Measurements from ENCODE around the gene DLGAP4. TPM values are rescaled to one million over a fixed set of nuclear protein-coding genes. Genes with fewer than 3 reads are reported as not detected.
A peak's percentile ranks its signal among the peaks of the same experiment; 100 is the strongest.

The DLGAP4 gene
- total RNA-seq, 1 donor from 2014 or later, result 172 TPM

DNA sequence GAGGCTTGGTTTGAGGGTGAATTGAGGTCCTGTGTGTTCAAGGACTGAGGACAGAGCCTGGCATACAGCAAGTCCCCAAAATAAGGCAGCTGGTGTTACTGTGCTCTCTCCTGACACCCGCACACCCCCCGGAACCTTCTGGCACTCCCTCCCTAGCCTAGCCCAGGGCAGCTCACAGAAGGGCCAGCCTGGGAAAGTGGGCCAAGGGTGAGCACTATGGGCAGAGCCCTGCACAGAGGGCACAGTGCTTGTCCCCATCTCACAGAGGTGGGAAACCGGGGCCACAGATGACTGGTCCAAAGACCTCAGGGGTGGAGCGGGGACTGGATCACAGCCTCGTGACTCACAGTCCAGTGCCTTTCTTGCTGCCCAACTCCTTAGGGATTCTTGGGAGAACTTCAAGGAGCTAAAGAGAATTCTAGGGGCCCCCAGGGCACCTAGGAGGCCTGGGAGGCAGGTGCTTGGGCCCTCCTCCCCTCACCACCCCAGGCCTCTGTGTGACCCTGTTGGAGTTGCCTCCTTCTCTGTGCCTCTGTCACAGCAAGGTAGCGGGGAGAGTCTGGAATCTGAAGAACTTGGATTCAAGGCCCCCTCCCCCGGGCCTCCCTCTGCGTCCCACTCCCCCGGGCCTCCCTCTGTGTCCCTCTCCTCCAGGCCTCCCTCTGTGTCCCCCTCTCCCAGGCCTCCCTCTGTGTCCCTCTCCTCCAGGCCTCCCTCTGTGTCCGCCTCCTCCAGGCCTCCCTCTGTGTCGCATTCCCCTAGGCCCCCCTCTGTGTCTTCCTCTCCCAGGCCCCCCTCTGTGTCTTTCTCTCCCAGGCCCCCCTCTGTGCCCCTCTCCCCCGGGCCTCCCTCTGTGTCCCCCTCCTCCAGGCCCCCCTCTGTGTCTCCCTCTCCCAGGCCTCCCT, 13.5 kb downstream of the DLGAP4 start:
- Mint-ChIP-seq H3K27ac (ENCODE audit: unreplicated experiment) (no peak overlapping the region), H3K27me3 (ENCODE audit: unreplicated experiment) (peaks cover 11% of the 10 kb centered on the region), H3K4me1 (ENCODE audit: unreplicated experiment) (peaks cover 4% of the 10 kb centered on the region), H3K9me3 (ENCODE audit: unreplicated experiment) (no peaks in the 10 kb centered on the region), H3K36me3 (ENCODE audit: low read depth, unreplicated experiment) (peaks cover 8% of the 10 kb centered on the region), H3K4me3 (ENCODE audit: unreplicated experiment) (no peak overlapping the region)
- TF ChIP-seq, protein P1, sequence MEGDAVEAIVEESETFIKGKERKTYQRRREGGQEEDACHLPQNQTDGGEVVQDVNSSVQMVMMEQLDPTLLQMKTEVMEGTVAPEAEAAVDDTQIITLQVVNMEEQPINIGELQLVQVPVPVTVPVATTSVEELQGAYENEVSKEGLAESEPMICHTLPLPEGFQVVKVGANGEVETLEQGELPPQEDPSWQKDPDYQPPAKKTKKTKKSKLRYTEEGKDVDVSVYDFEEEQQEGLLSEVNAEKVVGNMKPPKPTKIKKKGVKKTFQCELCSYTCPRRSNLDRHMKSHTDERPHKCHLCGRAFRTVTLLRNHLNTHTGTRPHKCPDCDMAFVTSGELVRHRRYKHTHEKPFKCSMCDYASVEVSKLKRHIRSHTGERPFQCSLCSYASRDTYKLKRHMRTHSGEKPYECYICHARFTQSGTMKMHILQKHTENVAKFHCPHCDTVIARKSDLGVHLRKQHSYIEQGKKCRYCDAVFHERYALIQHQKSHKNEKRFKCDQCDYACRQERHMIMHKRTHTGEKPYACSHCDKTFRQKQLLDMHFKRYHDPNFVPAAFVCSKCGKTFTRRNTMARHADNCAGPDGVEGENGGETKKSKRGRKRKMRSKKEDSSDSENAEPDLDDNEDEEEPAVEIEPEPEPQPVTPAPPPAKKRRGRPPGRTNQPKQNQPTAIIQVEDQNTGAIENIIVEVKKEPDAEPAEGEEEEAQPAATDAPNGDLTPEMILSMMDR (IDR thresholded peaks at IDR 0.05; ENCODE audit: unreplicated experiment), result no peak
- DNase-seq (ENCODE audit: low spot score), result no peak

DNA sequence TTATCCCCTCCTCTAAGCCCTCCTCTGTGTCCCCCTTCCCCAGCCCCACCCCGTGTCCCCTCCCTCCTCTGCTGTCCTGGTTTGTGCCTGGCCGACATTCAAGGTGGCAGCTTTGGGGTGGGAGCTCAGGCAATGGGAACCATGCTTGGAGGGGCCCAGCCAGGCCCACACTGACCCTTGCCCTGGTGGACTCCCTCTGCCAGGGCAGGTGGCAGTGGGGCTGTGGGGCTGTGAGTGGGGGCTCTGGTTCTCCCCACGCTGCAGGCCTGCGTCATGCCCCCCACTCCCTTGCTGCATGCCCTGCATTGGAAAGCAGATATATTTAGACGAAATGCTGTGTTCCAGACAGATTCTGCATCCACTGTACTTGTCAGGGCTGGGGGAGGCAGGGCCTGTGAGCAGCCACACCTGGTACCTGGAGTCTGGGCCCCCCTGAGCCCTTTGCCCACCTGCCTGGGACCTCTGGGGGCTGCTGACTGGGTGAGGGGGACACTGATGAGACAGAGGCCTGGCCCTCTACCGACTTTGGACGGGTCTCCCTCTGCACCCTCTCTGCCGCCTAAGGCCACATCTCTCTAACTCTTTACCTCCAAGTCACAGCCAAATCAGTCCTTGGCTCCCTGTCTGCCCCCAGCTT, 14.2 kb downstream of the DLGAP4 start:
- Mint-ChIP-seq H3K4me1 (ENCODE audit: unreplicated experiment) (no peaks in the 10 kb centered on the region), H3K27ac (ENCODE audit: unreplicated experiment) (no peak overlapping the region), H3K27me3 (ENCODE audit: unreplicated experiment) (peaks cover 11% of the 10 kb centered on the region), H3K36me3 (ENCODE audit: low read depth, unreplicated experiment) (peaks cover 3% of the 10 kb centered on the region), H3K9me3 (ENCODE audit: unreplicated experiment) (no peaks in the 10 kb centered on the region), H3K4me3 (ENCODE audit: unreplicated experiment) (no peak overlapping the region)
- DNase-seq (ENCODE audit: low spot score), result no peak
- TF ChIP-seq, protein P1 (IDR thresholded peaks at IDR 0.05; ENCODE audit: unreplicated experiment), result no peak

DNA sequence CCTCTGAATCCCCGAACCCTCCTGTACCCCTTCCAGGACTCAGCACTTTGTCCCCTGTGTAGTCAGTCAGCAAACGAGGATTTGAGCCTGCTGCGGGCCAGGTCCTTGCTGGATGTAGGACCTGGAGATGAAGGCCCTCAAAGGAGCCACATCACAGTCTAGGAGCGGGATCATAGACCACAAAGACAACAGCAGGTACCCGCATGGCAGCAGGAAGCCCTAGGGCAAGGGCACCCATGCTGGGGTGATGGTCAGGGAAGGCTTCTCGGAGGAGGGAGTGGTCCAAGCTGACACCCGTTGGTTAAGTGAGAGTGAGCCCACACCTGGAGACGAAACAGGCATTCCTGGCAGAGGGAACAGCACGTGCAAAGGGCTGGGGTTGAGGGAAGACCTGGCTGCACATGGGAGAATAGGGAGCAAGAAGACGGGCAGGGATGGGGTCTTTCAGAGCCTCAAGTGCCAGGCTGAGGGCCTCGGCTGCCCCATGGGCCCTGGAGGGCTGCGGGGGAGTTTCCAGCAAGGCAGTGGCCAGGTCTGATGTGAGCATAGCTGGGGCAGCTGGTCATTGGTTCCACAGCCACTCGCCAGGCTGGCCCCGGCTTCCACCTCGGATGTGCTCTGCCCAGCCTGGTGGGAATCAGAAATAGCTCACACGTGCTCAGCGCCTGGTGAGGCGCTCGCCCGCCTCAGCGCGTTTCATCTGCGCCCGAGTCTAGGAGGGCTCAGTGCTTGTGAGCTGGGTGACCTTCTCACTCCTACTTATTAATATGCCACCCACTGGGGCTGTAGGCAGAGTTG, 15.0 kb downstream of the DLGAP4 start:
- Mint-ChIP-seq H3K27ac (ENCODE audit: unreplicated experiment) (no peak overlapping the region), H3K9me3 (ENCODE audit: unreplicated experiment) (no peaks in the 10 kb centered on the region), H3K27me3 (ENCODE audit: unreplicated experiment) (peaks cover 7% of the 10 kb centered on the region), H3K4me3 (ENCODE audit: unreplicated experiment) (peak overlapping the region; percentile 19), H3K4me1 (ENCODE audit: unreplicated experiment) (no peaks in the 10 kb centered on the region), H3K36me3 (ENCODE audit: low read depth, unreplicated experiment) (peaks cover 3% of the 10 kb centered on the region)
- DNase-seq (ENCODE audit: low spot score), result no peak
- TF ChIP-seq, protein P1 (IDR thresholded peaks at IDR 0.05; ENCODE audit: unreplicated experiment), result no peak

DNA sequence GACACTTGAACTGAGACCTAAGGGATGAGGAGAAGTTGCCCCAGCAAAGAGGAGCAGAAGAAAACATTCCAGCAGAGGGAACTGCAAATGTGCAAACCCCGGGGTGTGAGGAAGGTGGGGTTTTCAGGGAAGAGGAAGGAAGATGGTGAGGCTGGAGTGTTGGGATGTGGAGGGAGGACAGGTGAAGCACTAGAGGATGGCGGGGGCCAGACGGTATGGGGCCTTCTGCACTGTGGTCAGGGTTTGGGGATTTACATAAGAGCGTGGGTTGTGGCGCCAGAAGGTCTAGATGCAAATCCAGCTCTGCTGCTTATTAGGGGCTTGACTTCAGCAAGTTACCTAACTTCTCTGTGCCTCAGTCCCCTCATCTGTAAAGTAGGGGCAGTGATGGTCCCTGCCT, 16.0 kb downstream of the DLGAP4 start:
- no peaks in the 10 kb centered on the region for H3K4me1 Mint-ChIP-seq (ENCODE audit: unreplicated experiment)
- peaks cover 3% of the 10 kb centered on the region for H3K36me3 Mint-ChIP-seq (ENCODE audit: low read depth, unreplicated experiment)
- H3K4me3 Mint-ChIP-seq (ENCODE audit: unreplicated experiment), result peak overlapping the region; percentile 8
- H3K27me3 Mint-ChIP-seq (ENCODE audit: unreplicated experiment), result peaks cover 5% of the 10 kb centered on the region
- TF ChIP-seq, protein P1 (IDR thresholded peaks at IDR 0.05; ENCODE audit: unreplicated experiment), result no peak
- no peaks in the 10 kb centered on the region for H3K9me3 Mint-ChIP-seq (ENCODE audit: unreplicated experiment)
- DNase-seq (ENCODE audit: low spot score), result no peak
- no peak overlapping the region for H3K27ac Mint-ChIP-seq (ENCODE audit: unreplicated experiment)

Data from endothelial cell (in vitro differentiated cells).